NCI-H510A treated with DMSO at 0.1 percent for 48 hours (cell line): Measurements from ENCODE around the gene NTN1.
"Not testable (repeated sequence)": the region's sequence is repeated elsewhere in the genome, so short reads cannot be mapped to it uniquely, and the experiment has no call there.

Experiments used
- DNase-seq: peaks from one replicate; lab custom pipeline; 2025; lab: John Stamatoyannopoulos, UW

NTN1 gene

GRCh38 chr17:9087921-9088320 is 66.6 kb downstream of the NTN1 start:
- DNase-seq: no peak

GRCh38 chr17:9090641-9091096 is 69.4 kb downstream of the NTN1 start:
- no peak for DNase-seq

- DNase-seq: no peak
Measured at GRCh38 chr17:9094193-9094592, 72.9 kb downstream of the NTN1 start.

GRCh38 chr17:9095390-9095789 is 74.1 kb downstream of the NTN1 start:
- DNase-seq: no peak

- DNase-seq: no peak
Measured at GRCh38 chr17:9098242-9098825, 77.0 kb downstream of the NTN1 start.

DNA sequence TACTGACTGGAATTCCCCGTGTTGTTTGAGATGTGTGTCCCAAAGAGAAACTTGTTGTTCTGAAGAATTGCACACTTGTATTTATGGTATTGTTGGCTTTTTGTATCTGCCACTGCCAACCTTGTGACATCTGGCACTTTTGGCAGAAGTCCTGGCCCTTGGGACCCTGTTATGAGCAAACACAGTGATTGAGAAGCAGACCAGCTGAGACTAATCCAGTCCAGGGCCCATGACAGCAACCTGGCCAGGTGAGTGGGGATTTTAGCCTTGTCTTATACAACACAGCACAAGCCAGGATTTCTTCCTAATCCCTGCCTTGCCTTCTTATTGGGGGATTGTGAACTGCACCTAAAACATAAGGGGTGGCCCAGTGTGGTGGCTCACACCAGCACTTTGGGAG is 80.0 kb downstream of the NTN1 start:
- DNase-seq: no peak

- DNase-seq: not testable (repeated sequence)
Measured at GRCh38 chr17:9103193-9103592, 81.9 kb downstream of the NTN1 start.

DNA sequence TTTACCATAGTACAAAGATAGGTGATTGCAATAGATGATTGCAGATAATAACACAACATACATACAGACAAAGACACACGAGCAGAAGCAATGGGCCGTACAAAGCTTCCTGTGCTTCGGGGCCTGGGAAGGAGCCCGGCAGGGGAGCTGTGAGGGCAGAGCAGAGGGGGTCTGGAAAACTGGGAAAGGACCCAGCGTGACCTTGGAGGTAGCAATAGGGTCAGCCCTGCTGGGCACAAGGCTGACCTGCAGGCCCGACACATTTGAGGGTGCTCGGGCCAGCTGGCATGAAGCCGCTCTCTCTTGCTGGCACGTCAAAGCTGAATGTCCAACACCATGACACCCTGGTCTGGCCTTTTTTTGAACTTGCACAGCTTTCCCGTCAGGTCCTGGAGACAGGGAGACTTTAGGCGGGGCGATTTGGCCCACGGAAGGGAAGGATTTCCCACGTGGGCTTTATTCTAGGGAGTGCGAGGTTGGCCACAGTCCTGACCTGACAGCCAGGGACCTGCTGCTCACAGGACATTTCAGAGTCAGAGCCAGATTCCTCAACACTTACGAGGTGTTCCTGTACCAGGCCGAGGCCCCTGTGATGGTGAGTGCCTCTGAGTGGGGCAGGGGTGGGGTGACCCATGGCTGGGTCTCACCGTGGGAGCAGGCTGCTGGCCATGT is 83.2 kb downstream of the NTN1 start:
- no peak for DNase-seq

DNA sequence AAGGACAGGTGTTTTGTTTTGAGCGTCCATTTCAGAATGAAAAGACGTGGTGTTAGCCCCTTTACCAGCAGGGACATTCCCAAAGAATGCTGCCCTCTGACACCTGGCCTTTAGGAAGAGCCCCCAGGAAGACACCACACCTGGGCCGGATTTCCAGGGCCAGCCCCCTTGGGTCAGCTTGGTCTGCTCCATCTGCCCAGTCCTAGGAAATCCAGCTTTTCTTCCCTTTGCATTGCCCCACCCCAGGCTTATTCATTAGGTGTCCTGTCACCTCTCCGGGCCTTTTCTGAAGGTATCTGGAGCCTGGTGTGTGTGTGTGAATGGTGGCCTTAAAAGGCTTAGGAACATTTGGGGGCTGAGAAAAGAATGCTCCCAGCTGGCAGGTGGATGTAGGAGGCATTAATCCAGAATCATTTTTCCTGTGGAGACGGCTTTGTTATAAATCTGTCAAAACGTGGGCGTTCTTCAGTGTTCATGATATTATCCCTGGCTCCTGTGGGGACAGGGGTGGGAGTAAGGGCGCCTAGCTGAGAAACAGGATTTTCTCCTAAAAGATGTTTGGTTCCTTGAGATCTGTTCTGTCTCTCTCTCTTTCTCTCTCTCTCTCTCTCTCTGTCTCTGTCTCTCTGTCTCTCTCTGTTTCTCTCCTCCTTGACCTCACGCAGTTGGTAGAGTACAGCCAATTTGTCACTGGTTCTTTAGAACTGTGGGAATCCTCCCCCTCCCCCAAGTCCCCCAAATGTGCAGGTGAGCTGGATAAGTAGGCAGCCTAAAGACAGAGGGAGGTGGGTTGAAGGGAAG is 84.0 kb downstream of the NTN1 start:
- DNase-seq: no peak

GRCh38 chr17:9106278-9106677 is 85.0 kb downstream of the NTN1 start:
- DNase-seq: not testable (repeated sequence)

- no peak for DNase-seq
Measured at GRCh38 chr17:9107527-9107926, 86.2 kb downstream of the NTN1 start.

- no peak for DNase-seq
Measured at GRCh38 chr17:9108146-9108545, 86.8 kb downstream of the NTN1 start.

DNA sequence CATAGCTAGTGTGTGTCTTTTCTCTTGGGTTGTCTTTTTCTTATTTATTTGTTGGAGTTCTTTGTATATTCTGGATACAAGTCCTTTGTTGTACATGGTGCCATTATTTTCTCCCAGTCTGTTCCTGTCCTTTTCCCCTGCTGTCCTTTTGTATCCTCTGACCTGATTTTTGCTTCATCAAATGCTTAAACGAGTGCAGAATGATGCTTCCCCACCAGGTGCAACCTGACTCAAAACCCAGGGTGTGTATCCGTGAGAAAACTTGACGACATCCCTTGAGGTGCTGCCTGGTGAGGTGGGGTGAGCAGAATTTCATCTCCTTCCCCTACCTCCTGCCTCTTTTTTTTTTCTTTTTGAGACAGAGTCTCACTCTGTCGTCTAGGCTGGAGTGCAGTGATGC is 88.6 kb downstream of the NTN1 start:
- DNase-seq: no peak

GRCh38 chr17:9110501-9110900 is 89.2 kb downstream of the NTN1 start:
- DNase-seq: no peak

GRCh38 chr17:9115214-9116191 is 94.2 kb downstream of the NTN1 start:
- no peak for DNase-seq

DNA sequence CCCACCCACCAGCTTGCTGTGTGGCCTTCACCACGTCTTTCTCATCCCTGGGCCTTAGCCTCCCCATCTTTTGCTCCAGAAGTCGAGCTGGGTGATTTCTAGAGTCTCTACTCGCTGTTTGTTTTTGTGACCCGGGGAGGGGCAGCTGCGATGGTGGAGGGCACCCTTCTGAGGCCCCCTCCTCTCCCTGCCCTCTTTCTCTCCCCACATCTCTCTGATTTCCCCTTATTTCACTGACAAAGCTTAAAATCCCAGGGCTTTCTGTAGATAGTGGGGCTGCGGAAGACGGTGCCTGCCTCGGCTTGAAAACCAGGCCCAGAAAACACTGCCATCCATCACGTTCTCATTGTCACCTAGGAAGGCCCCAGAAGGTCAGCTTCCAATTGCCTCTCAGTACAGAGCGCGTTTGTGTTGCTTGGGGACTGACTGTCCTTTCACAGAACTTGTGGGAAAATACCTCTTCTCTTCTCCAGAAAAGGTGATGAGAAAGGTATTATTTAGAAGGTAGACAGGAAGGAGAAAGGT is 95.1 kb downstream of the NTN1 start:
- DNase-seq: no peak

DNA sequence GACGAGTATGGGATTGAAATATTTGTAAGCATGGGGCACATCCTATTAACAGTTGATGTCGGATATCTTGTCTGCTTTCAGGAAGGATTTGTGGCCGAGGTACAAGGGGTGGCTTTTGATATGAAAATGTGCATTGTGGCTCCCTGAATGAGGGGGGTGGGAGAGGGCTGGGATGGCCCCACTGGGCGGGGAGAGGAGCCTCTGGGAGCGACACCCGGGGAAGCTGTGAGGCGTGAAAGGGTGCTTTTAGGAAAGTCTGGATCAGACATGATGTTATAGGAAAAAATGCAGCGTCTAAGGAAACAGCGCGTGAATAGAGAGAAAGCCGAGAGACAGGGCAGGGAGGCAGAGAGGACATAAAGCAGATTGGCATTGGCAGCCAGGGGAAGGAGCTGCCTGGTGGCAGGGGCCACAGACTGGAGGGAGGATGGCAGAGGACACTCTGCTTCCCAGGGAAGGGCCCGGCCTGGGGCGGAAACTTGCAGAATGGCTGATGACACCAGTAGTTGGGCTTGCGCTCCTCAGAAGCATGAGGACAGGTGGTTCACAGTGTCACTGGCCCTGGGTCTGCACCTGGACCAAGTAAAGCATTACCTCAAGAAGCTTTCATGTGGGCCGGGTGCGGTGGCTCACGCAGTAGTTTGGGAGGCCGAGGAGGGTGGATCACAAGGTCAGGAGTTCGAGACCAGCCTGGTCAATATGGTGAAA is 95.7 kb downstream of the NTN1 start:
- DNase-seq: no peak

- no peak for DNase-seq
Measured at GRCh38 chr17:9120471-9120870, 99.2 kb downstream of the NTN1 start.

- DNase-seq: no peak
Measured at GRCh38 chr17:9121186-9121820, 100.0 kb downstream of the NTN1 start.
